ENCODE measurements around the gene MEF2C.

- TF ChIP-seq SIN3A (IDR thresholded peaks at IDR 0.05; ENCODE audit: borderline replicate concordance, insufficient read depth, low read depth, low read length) (no peak), CTCF (IDR thresholded peaks at IDR 0.05) (no peak), POLR2AphosphoS5 (IDR thresholded peaks at IDR 0.05; ENCODE audit: low read depth, low read length) (no peak), TCF7L2 (IDR thresholded peaks at IDR 0.05; ENCODE audit: low read depth, low read length) (no peak)
Measured at GRCh38 chr5:88716101-88716500, 166.9 kb downstream of the MEF2C start.
